Ishikawa (cell line): ENCODE measurements around the gene EXOSC3.

Source experiments
- CEBPB ChIP-seq: IDR thresholded peaks from 2 replicates; pipeline ENCODE4 v1.6.1; 2012
- CREB1 ChIP-seq: IDR thresholded peaks from 2 replicates; pipeline ENCODE4 v1.6.1; 2012; ENCODE audit warnings: low read depth
- RAD21 ChIP-seq: IDR thresholded peaks from 2 replicates; pipeline ENCODE4 v1.6.1; 2012; ENCODE audit warnings: low read depth

DNA sequence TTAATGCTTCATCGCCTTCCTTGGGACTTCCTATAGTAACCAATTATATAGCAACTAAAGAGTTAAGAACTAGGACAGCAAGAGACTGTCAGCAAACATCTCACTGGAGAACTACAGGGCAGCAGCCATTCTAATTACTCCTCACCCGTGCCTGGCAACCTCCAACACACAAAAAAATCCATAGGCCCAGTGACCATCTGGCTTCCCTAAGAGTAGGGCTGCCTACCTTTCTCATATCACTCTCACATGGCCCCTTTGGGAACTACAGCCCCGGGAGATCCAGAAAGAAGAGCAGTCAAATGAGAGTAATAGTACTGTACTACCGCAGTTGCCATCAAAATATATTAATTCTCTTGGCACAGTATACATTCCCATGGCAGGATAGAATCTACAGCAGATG is 21.4 kb upstream of the EXOSC3 start:
- no peak for TF ChIP-seq CEBPB
- no peak for TF ChIP-seq CREB1
- no peak for TF ChIP-seq RAD21
